Fibroblast of pulmonary artery (primary cell): Measurements from ENCODE around the gene MARS1.
"Not testable (repeated sequence)": the region's sequence is repeated elsewhere in the genome, so short reads cannot be mapped to it uniquely, and the experiment has no call there.

ENCODE experiments used
- DNase-seq: peaks from one replicate; pipeline ENCODE4 v3.0.0-alpha.2; 2010; ENCODE audit warnings: low read depth
- H3K4me3 ChIP-seq: replicated peaks from 2 replicates; pipeline ENCODE4 v1.5.1; 2011; ENCODE audit warnings: low read depth, mild to moderate bottlenecking, control low read depth, low read length, moderate library complexity
- CTCF ChIP-seq: IDR thresholded peaks from 2 replicates; pipeline ENCODE4 v1.5.1; 2011; ENCODE audit warnings: mild to moderate bottlenecking, control low read depth, low read length, inconsistent platforms; ENCODE audit errors: missing control alignments

Gene MARS1

GRCh38 chr12:57491393-57492280 lies 3.8 kb downstream of the MARS1 start:
- TF ChIP-seq CTCF = peak; percentile 26
- no peak overlapping the region for H3K4me3 ChIP-seq
- DNase-seq = no peak

- not testable (repeated sequence) for DNase-seq, H3K4me3 ChIP-seq
Observed at GRCh38 chr12:57495051-57495701, 7.3 kb downstream of the MARS1 start.

GRCh38 chr12:57496822-57497221 lies 9.0 kb downstream of the MARS1 start:
- DNase-seq = no peak
- H3K4me3 ChIP-seq = no peak overlapping the region
- no peak for TF ChIP-seq CTCF

GRCh38 chr12:57497223-57498131 lies 9.6 kb downstream of the MARS1 start:
- no peak for DNase-seq
- no peak overlapping the region for H3K4me3 ChIP-seq
- no peak for TF ChIP-seq CTCF

DNA sequence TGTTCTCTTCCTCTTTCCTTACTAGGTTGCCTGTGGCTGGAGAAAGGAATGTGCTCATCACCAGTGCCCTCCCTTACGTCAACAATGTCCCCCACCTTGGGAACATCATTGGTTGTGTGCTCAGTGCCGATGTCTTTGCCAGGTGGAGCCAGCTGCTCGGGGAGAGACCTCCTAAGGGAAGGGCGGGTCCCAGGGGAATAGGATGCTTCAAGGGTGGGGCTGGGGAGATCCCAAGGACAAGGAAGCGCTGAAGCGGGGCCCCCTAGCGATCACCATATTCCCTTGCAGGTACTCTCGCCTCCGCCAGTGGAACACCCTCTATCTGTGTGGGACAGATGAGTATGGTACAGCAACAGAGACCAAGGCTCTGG lies 10.2 kb downstream of the MARS1 start:
- DNase-seq = no peak
- no peak overlapping the region for H3K4me3 ChIP-seq
- no peak for TF ChIP-seq CTCF

DNA sequence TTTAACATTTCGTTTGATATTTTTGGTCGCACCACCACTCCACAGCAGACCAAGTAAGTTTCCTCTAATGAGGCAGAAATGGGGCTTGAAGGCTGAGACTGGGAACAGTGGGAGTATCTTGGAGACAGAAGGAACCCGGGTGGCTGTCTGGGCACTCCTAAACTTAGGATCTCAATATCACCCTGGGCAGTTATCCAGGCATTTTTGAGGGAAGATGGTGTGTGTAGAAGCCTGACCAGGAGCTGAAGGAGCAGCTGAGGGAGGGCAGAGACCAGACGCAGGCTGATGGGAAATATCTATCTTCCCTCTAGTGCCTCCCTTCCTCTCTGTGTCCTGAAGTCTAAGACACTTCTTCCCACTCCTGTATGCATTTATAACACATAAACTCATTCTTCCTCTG lies 10.7 kb downstream of the MARS1 start:
- DNase-seq = no peak
- TF ChIP-seq CTCF = no peak
- H3K4me3 ChIP-seq = no peak overlapping the region

GRCh38 chr12:57500213-57500612 lies 12.3 kb downstream of the MARS1 start:
- no peak for DNase-seq
- no peak for TF ChIP-seq CTCF
- H3K4me3 ChIP-seq = no peak overlapping the region

DNA sequence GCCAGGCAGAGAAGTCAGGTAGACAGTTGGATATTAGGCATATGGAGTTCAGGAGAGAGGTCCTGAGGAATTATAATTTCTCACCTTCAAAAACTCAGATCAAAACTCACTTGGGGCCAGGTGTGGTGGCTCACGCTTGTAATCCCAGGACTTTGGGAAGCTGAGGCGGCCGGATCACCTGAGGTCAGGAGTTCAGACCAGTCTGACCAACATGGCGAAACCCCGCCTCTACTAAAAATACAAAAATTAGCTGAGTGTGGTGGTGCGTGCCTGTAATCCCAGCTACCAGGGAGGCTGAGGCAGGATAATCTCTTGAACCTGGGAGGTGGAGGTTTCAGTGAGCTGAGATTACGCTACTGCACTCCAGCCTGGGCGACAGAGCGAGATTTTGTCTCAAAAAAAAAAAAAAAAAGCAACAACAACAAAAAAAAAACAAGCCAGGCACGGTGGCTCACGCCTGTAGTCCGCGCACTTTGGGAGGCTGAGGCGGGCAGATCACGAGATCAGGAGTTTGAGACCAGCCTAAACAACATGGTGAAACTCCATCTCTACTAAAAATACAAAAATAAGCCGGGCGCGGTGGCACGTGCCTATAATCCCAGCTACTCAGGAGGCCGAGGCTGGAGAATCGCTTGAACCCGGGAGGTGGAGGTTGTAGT lies 14.6 kb downstream of the MARS1 start:
- not testable (repeated sequence) for DNase-seq

DNA sequence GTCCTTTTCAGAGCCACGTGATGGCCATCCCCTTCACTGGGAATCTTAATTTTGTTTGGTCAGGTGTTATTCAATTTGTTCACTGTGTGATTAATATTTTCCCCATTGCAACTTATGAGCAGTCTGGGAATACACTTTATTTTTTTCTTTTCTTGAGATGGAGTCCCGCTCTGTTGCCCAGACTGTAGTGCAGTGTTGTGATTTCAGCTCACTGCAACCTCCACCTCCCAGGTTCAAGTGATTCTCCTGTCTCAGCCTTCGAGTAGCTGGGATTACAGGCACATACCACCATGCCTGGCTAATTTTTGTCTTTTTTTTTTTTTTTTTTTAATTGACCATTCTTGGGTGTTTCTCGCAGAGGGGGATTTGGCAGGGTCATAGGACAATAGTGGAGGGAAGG lies 18.7 kb downstream of the MARS1 start:
- not testable (repeated sequence) for DNase-seq, H3K4me3 ChIP-seq

More for the DNA sequence above, 14.6 kb downstream of the MARS1 start:
- H3K4me3 ChIP-seq = not testable (repeated sequence)

GRCh38 chr12:57507796-57508195 lies 19.9 kb downstream of the MARS1 start:
- not testable (repeated sequence) for H3K4me3 ChIP-seq, DNase-seq
